NCI-H1417 treated with DMSO at 0.1 percent for 48 hours (cell line): ENCODE data around the gene HEMGN.
"Not testable (repeated sequence)": the region's sequence is repeated elsewhere in the genome, so short reads cannot be mapped to it uniquely, and the experiment has no call there.

Experiments
- DNase-seq: peaks from one replicate; lab custom pipeline; 2025; lab: John Stamatoyannopoulos, UW

HEMGN gene

DNA sequence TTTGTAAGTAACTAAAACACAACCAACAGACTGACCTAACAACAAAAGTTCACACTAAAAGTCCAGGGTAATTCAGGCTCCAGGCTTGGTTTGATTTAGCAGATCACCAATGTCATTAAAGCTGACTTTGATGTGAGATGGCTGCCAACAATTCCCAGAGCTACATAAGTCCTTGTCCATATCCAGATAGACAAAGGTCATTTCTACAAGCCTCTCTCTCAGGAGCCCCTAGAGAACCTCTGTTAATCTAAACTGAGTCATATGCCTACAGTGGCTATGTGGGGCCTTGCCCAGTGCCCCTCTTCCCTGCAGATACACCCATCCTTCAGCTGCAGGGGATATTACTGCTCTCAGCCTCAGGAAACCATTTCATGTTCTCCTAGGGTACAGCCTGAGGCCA, 26.9 kb upstream of the HEMGN start:
- DNase-seq, result no peak

DNA sequence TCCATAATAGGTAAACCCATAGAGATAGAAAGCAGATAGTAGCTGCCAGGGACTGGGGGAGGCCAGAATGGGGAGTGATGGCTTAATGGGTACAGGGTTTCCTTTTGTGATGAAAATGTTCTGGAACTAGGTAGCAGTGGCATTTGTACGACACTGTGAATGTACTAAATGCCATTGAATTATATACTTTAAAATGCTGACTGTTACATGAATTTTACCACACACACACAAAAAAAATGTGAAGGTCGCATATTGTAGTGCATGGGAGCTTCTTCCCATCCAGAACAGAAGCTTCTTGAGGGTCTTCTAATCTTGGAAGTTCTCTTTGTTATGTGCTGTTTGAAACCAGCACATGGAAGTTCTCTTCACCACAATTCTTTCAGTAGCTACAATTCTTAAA, 25.3 kb upstream of the HEMGN start:
- DNase-seq, result no peak

DNA sequence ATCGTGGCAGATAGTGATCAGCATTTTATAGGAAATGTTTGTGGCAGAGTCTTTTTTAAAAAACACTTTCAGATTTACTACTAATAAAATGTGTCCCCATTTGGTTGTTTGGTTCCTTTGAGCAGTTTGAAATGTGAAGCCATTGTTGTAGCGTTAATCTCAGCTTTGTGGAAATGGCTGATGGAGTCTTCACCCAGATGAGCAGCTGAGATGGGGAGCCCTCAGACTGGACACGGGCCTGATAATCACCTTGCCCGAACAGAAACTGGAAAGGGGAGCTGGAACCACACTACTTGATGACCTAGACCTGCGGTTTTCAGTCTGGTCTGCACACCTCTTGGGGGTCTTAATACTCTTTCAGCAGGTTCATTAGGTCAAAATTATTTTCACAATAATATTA, 24.6 kb upstream of the HEMGN start:
- DNase-seq, result no peak

DNA sequence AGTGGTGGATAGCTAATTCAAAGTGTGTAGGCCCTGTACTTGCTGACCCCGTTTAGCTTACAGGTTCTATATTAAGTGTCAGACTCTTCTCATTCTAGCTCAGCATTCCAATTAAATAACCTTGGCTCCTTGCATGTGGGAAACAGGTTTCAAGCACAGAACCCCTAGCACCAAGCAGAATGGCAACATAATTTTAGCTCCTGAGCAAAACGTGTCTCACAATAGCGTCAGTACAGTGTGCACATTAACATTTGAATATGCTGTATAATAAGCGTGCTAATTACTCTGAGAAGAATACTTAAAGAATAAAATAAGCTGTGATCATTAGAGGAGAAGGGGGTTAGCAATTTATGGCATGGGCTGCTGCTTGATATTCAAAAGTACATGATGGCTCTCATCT, 24.2 kb upstream of the HEMGN start:
- no peak for DNase-seq

DNA sequence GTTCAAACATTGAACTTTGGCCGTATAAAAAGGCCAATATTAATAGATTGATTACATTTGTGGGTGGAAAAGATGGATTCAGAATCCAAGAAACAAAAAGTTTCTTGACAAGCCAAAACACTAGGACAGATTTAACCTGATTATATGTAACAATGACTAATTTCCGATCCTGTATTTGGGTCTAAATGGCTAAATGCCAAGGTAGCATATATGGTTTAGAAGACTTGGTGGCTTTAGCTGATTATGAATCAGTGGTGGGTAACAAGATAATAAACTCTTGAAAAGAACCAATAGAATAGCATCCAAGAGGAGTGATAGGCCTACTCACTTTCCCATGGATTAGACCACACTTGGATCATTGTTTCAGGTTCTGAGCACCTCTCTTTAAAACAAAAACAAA, 23.4 kb upstream of the HEMGN start:
- no peak for DNase-seq

DNA sequence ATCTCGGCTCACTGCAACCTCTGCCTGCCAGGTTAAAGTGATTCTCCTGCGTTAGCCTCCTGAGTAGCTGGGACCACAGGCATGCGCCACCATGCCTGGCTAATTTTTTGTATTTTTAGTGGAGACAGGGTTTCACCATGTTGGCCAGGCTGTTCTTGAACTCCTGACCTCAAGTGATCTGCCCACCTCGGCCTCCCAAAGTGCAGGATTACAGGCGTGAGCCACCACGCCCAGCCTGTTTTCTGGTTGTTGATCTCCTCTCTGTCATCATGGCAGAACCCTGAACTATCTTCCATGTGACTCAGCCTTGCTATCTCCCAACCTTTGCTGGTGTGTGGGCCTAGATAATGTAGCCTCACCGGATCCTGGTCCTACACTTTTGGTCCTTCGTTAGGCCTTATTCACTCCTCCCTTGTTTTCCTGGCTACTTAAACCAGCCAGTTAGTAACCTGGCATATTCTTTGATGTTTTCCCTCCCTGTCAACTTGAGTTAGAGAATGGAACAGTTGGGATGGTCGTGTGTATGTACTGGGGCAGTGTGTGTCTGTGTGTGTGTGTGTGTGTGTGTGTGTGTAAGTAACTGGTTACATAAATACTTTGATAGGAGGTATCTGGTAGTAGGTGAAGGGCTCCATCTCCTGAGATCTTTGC, 22.8 kb upstream of the HEMGN start:
- DNase-seq, result not testable (repeated sequence)

DNA sequence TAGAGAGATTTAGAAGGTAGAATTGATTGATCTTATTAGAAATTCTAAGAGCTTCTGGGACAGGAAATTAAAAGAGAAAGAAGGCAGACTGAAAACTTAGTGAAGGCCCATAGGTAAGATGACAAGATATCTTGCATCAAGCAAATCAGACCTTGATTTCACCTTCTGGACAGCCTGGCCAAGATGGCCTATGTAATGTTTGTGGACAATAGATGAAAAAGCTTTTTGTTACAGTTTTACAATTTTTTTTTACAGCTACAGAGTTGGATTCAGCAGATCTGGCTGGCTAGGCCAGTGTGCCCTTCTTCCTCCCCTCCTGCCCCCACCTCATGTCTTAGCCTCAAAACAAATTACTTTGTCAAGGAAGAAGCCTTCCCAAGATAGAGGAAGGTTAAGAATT, 21.6 kb upstream of the HEMGN start:
- no peak for DNase-seq

DNA sequence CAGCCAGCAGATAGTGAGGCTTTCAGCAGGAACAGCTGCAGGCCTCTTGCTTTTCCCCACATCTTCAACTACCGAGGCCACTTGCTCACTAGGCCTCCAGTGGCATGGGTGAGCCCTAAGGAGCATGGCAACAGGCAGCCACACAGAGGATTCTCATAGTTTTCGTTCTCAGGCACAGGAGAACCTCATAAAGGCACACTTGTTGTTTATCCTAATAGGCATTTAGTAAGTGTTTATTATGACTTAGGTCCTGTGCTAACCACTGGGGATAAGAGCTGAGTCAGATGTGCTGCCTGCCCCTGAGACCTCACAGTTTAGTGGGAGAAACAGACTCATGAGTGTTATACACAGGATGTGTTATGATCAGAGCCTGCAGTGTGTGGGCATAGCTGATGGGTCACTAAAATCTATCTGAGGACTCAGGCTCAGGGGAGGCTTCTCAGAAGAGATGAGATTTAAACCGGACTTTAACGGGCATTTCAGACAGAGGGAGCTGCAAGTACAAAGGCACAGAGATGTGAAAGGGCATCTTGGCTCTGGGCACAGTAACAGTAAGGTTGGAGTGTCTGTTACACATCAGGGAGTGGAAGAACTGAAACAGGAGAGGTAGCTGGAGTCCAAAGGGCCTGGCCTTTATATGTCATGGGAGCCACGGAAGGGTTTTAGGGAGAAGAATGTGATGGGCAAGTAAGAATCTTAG, 21.0 kb upstream of the HEMGN start:
- no peak for DNase-seq

DNA sequence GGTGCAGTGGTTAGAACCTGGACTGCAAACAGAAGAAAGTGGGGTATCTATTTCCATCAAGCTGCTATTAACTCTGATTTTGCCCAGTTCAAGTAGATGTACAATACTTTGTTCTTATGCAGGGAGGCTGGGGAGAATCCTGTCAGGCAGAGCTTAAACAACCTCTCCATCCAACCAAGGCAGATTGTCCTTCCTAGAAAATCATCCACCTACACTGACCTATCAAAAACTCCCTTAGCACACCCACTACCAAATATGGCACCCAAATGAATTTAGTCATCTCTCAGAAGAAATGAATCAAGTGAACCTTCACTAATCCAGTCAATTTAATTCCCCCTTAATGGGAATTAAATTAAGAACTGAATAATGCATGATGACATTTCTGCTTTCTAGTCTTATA, 18.4 kb upstream of the HEMGN start:
- DNase-seq, result no peak

DNA sequence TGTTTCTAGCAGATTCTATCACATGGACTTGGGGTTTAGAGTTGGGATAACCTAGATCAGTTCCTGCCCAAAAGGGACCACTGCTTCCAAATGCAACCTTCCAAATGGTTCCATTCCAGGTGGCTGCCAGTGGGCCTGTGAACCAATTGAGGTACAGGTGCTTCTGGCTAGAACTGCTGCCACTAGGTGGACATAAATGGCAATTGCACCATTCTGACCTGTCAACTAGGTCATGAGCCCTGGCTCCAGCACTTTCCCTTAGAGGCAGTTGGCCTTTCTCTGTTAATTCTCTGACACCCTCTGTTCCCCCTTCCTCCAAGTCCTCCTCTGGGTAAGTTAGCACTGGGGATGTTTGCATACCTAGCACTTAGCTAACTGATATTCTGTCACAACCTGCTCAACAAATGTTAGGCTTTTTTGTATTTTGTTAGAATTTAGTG, 16.6 kb upstream of the HEMGN start:
- peak; percentile 59 for DNase-seq

DNA sequence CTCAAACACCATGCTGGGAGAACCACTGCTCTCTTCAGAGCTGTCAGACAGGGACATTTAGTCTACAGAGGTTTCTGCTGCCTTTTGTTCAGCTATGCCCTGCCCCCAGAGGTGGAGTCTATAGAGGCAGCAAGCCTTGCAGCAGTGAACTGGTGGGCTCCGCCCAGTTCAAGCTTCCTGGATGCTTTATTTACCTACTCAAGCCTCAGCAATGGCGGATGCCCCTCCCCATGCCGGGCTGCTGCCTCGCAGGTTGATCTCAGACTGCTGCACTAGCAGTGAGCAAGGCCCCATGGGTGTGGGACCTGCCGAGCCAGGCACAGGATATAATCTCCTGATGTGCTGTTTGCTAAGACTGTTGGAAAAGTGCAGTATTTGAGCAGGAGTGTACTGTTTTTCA, 12.9 kb upstream of the HEMGN start:
- not testable (repeated sequence) for DNase-seq

DNA sequence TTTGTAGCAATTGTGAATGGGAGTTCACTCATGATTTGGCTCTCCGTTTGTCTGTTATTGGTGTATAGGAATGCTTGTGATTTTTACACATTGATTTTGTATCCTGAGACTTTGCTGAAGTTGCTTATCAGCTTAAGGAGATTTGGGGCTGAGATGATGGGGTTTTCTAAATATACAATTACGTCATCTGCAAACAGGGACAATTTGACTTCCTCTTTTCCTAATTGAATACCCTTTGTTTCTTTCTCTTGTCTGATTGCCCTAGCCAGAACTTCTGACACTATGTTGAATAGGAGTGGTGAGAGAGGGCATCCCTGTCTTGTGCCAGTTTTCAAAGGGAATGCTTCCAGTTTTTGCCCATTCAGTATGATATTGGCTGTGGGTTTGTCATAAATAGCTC, 9.1 kb upstream of the HEMGN start:
- DNase-seq, result not testable (repeated sequence)

DNA sequence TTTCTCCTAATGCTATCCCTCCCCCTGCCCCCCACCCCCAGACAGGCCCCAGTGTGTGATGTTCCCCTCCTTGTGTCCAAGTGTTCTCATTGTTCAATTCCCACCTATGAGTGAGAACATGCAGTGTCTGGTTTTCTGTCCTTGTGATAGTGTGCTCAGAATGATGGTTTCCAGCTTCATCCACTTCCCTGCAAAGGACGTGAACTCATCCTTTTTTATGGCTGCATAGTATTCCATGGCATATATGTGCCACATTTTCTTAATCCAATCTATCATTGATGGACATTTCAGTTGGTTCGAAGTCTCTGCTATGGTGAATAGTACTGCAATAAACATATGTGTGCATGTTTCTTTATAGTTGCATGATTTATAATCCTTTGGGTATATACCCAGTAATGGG, 7.5 kb upstream of the HEMGN start:
- DNase-seq, result not testable (repeated sequence)

DNA sequence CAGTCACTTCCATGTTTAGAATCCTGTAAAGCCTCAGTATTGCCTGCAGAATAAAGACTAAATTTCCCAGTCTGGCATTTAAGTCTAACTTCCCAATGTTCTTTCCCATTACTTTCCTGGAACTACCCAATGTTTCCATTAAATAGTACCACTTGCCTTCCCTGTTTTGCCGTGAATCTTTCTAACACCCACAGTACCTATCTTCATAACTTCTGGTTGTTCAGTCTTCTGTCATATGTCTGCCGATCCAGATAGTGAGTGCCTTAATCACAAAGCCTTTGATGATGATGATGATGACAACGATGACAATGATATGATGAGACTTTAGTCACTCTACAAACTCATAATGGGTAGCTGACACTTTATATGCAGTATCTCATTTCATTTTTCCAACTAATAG, 6.6 kb upstream of the HEMGN start:
- no peak for DNase-seq

DNA sequence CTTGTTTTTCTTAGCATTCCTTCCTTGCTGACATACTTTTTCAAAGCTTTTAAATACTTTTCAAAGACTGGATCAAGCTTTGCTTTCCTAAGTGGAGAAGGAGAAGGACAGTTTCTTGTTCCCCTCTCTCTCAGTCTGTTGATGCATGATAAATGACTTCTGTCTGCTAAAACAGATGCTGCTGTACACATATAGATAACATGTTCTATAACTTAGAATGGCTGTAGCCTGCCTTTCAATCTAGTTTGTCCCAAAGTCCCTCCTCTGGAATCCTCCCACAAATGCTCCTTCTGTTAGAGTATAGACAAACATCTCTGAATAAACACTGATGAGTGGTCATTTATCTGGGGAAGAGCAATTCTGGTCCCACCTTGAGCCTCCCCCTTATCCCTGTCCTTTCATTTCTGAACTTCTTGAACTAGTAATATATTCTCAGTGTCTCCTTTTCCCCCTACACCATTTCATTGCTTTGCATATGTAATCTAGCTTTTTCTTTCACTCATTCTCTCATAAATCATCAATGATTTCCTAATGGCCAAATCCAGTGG, 5.4 kb upstream of the HEMGN start:
- DNase-seq, result no peak

DNA sequence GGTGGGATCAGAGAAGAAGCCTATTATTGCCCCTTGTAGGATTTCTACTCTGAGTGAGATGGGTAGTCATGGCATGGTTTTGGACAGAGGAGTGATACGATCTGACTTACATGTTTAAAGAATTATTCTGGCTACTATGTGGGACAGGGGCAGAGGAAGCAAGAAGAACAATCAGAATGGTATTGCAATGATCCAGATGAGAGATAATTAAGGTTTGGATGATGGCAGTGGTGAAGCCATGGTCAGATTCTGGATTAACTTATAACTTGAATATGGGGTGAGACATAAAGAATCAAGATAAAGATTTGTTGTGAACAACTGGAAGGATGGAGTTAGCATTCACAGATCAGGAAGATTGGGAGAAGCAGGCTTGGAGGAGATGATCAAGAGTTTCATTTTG, 3.4 kb upstream of the HEMGN start:
- no peak for DNase-seq

DNA sequence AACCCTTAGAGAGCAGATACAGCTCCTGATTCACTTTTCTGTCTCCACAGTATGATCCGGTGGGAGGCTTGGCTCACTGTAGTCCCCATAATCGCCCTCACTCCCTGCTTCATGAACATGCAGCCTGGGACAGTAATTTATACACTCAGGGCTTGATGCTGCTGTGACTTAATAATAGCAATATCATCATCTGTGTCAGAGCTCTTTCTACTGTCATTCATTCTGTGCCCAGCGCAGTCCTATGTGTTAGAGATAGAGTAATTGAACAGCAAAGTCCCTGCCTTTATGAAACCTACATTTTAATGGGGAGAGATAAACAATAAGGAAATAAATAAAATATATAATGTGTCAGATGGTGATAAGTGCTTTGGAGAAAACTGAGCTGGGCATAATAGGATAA, 2.8 kb upstream of the HEMGN start:
- no peak for DNase-seq

DNA sequence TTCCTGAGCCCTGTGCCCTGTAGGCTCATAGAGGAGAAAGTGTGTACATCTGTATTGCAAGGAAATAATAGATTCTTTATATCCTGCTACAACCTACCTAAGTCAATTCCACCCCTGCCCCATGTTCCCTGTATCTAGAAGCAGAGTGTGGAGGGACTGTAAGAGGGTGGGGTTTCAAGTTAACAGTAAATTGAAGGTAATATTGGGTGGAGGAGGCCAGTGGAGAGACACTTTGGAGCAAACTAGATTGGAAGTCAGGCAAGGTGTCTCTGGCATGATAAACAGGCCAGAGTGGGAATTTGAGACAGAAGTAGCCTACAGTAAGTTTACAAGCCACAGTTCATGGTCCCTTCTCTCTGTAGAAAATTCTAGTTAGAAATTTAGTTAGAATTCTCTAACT, 2.3 kb upstream of the HEMGN start:
- DNase-seq, result no peak

DNA sequence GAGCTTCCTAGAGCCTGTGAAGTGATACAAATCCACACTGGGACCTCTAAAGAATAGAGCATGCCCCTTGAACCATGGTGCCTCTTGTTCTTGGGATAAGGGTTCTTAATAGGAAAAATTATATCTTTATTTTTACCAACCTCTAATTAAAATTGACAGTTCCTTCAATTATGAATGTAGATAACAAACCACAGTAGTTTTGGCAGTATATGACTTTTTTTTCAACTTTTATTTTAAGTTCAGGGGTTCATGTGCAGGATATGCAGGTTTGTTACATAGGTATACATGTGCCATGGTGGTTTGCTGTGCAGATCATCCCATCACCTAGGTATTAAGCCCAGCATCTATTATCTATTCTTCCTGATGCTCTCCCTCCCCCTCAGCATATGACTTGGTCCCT, 974 bp downstream of the HEMGN start:
- no peak for DNase-seq

DNA sequence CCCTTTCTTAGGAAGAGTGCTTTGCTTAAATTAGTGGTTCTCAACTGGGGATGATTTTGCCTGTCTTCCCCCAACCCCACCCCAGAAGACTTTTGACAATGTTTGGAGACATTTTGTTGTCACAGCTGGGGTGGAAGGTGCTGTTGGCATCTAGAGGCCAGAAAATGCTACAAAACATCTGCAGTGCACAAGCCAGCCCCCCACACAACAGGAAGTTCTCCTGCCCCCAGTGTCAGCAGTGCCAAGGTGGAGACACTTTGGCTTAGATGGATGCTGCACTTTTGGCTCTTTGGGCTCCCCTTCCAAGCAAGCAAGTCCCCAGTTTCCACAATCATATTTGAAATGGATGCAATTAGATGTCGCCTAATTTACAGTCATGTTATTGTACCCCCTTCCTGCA, 2.7 kb downstream of the HEMGN start:
- no peak for DNase-seq

DNA sequence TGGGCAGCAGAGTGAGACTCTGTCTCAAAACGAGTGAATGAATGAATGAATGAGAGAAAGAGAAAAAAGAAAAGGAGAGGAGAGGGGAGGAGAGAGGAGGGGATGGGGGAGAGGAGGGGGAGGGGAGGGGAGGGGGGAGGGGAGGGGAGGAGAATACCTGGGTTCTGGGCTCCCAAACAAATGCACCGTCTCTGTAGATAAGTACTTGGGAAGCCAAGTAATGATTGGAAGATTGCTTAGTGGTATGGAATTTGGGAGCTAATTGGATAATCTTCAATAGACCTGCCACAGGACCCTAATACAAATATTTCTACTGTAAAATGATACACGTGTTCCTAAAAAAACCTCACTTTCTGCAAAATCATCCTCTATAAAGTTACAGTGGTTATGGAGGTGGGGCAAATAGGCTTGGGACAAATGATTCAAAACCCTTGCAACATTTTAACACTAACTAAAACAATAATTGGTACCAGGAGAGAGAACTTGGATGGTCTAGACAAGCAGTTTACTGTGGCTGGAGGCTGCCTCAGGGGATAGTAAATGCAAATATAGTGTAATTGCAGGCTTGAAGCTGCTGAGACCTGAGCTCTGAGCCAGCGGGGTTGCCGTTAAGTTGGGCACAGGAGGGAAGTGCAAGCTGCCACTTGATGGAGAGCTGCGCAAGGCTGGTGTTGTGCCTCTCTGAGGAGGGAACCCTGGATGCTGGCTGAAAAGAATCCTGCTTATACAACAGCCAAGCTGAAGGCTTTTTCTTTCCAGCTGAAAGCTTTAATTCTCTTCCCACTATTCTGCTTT, 3.5 kb downstream of the HEMGN start:
- peak; percentile 56 for DNase-seq

DNA sequence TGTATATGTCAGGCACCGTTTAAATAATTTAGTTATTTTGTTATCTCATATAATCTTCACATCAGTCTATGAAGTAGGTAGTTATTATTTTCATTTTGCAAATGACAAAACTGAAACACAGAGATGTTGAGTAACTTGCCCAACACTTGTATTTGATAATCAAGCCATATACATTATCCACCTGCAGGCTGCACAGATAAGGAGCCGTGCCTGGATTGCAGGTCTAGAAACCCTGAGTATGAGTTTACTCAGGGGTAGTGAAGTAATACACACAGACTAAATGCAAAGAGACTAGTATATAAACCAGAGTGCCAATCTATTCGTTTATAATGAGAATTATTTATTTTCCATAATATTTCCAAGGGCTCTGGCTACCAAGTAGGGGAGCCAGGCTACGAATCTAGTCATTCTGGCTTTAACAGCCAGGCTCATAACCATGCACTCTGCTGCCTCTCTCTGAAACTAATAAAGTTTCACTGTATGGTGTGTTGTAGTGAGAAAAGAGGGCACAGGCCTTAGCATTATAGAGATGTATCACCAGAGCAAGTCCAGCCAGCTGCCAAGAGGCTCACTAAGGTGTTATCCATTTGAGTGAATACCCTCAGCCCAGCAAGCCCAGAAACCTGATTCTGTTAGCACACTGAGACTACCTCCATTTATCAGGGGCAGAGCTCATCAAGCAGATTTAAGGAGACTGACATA, 4.5 kb downstream of the HEMGN start:
- no peak for DNase-seq
